Astrocyte (in vitro differentiated cells and primary cell): Measurements from ENCODE around the gene GRID2.

ENCODE experiments used
- EZH2 ChIP-seq: IDR thresholded peaks from 2 replicates; pipeline ENCODE4 v1.6.1; 2012; ENCODE audit warnings: mild to moderate bottlenecking, low read length, inconsistent platforms; ENCODE audit not compliant: insufficient read depth
- TF ChIP-seq, protein P1 (sequence below): IDR thresholded peaks from 2 replicates; pipeline ENCODE4 v1.5.1; 2011; ENCODE audit warnings: low read depth, mild to moderate bottlenecking, inconsistent platforms, low read length, moderate library complexity; ENCODE audit not compliant: insufficient read depth

DNA sequence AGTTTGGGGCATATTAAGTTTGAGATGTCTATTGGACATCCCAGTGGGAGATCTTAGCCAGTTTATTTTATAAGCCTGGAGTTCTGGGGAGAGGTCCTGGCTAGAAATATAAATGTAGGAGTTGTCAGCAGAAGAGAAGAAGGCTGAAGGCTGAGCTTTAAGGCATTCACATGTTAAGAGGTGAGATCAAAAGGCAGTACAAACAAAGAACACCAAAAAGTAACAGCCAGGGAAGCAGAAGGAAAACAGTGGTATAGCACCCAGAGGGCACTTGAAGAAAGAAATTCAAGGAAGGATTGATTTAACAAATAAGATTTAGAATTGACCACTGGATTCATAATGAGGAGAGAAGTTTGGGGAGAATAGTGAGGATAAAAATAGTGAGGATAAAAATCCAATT, 1383.5 kb downstream of the GRID2 start:
- TF ChIP-seq, protein P1, sequence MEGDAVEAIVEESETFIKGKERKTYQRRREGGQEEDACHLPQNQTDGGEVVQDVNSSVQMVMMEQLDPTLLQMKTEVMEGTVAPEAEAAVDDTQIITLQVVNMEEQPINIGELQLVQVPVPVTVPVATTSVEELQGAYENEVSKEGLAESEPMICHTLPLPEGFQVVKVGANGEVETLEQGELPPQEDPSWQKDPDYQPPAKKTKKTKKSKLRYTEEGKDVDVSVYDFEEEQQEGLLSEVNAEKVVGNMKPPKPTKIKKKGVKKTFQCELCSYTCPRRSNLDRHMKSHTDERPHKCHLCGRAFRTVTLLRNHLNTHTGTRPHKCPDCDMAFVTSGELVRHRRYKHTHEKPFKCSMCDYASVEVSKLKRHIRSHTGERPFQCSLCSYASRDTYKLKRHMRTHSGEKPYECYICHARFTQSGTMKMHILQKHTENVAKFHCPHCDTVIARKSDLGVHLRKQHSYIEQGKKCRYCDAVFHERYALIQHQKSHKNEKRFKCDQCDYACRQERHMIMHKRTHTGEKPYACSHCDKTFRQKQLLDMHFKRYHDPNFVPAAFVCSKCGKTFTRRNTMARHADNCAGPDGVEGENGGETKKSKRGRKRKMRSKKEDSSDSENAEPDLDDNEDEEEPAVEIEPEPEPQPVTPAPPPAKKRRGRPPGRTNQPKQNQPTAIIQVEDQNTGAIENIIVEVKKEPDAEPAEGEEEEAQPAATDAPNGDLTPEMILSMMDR: no peak
- no peak for TF ChIP-seq EZH2
